Small intestine (tissue), 7 donors: Measurements from ENCODE around the gene ABTB2. TPM values are rescaled to one million over a fixed set of nuclear protein-coding genes. Genes with fewer than 3 reads are reported as not detected.

Experiments
- DNase-seq, 2 donors: peaks; one replicate each; pipeline versions ENCODE4 v3.0.0 to v3.0.0-alpha.2; 2013
- FAIRE-seq: peaks from 2 replicates; lab custom pipeline; 2012; peaks lifted over from hg19 to GRCh38; lab: Jason Lieb, UNC
- H3K27ac ChIP-seq, 3 donors: one replicate each; pipeline ENCODE4 v1.5.1; 2013; ENCODE audit warnings: low read length in 2 of 3, mild to moderate bottlenecking in 2 of 3, control low read depth in 1 of 3, inconsistent platforms in 1 of 3, low read depth in 1 of 3, moderate library complexity in 1 of 3
- H3K27me3 ChIP-seq, 3 donors: one replicate each; pipeline ENCODE4 v1.6.1; 2013; ENCODE audit warnings: low read length in 3 of 3, inconsistent platforms in 1 of 3; ENCODE audit not compliant: control insufficient read depth in 3 of 3, insufficient read depth in 3 of 3
- H3K36me3 ChIP-seq, 3 donors: one replicate each; pipeline ENCODE4 v1.6.1; 2013; ENCODE audit warnings: low read length in 3 of 3, inconsistent platforms in 1 of 3, low read depth in 1 of 3, mild to moderate bottlenecking in 1 of 3, moderate library complexity in 1 of 3; ENCODE audit not compliant: control insufficient read depth in 3 of 3, insufficient read depth in 2 of 3
- H3K4me1 ChIP-seq, 3 donors: one replicate each; pipeline ENCODE4 v1.6.1; 2013; ENCODE audit warnings: low read length in 2 of 3, inconsistent platforms in 1 of 3, low read depth in 1 of 3, mild to moderate bottlenecking in 1 of 3, moderate library complexity in 1 of 3; ENCODE audit not compliant: control insufficient read depth in 3 of 3, insufficient read depth in 2 of 3
- H3K4me3 ChIP-seq, 3 donors: one replicate each; pipeline ENCODE4 v1.5.1; 2013; ENCODE audit warnings: low read length in 3 of 3, control low read depth in 1 of 3, inconsistent platforms in 1 of 3, low read depth in 1 of 3, mild to moderate bottlenecking in 1 of 3, moderate library complexity in 1 of 3
- H3K9me3 ChIP-seq, 2 donors: one replicate each; pipeline ENCODE4 v1.6.1; 2013; ENCODE audit warnings: low read depth in 1 of 2, low read length in 1 of 2; ENCODE audit not compliant: control insufficient read depth in 2 of 2, insufficient read depth in 1 of 2
- WGBS, 3 donors: extraction: QIAGEN DNeasy Blood & Tissue Kit; methylation state at CpG; one replicate each; pipeline ENCODE4 v1.1.7; 2013; 5-methylcytosine and 5-hydroxymethylcytosine counted together
- polyA plus RNA-seq, 4 donors: library from polyadenylated mRNA; stranded (reverse) in 3 of 4; unstranded in 1 of 4; fragments of 200-250 nt in 3 of 4; fragments of 120-200 nt in 1 of 4; gene quantifications; one replicate each; pipeline versions ENCODE4 v1.2.1 to v1.2.3, GENCODE V29; 2013
- donor health status: healthy with polysubstance abuse.
- donor health status: control.
- donor health status: control.
- donor health status: Bipolar disorder and iron deficiency.
- donor health status: healthy.

Gene ABTB2
- polyA plus RNA-seq, 4 donors, result 0.64 to 25.1 (median 13.5) TPM

DNA sequence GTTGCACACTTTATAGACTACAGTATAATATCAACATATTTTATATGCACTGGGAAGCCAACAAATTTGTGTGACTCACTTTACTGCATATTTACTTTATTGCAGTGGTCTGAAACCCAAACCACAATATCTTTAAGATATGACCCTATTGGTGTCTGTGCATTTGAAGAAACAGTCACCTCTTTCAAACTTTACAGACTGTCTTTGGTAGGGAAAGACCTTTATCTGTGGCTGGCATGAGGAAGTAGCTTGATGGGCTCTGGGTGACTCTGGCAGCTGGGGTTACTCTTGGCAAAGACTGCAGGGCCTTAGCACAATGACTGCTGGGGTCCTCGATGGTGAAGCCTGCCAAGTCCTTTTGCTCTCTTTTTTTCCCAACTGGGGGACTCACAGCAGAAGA is 21.3 kb upstream of the ABTB2 start:
- H3K27me3 ChIP-seq, result no peaks in the 10 kb centered on the region
- no peak overlapping the region for H3K4me3 ChIP-seq
- 32 to 55% (median 43%) methylated on average over 1 of the region's 1 CpG for WGBS, 3 donors
- FAIRE-seq (no peak), DNase-seq (no peak)
- no peaks in the 10 kb centered on the region for H3K36me3 ChIP-seq
- H3K9me3 ChIP-seq, result peaks cover 0 to 18% of the 10 kb centered on the region in 2 donors
- no peak overlapping the region for H3K27ac ChIP-seq
- no peaks in the 10 kb centered on the region for H3K4me1 ChIP-seq

GRCh38 chr11:34373727-34374126 is 15.9 kb upstream of the ABTB2 start:
- H3K9me3 ChIP-seq, result peaks cover 0 to 18% of the 10 kb centered on the region in 2 donors
- H3K36me3 ChIP-seq, result no peaks in the 10 kb centered on the region
- H3K4me3 ChIP-seq, result no peak overlapping the region
- no peak for DNase-seq
- no peak for FAIRE-seq
- WGBS, 3 donors, result 81 to 100% (median 81%) methylated on average over 1 of the region's 1 CpG
- no peaks in the 10 kb centered on the region for H3K4me1 ChIP-seq
- no peaks in the 10 kb centered on the region for H3K27me3 ChIP-seq
- no peak overlapping the region for H3K27ac ChIP-seq

DNA sequence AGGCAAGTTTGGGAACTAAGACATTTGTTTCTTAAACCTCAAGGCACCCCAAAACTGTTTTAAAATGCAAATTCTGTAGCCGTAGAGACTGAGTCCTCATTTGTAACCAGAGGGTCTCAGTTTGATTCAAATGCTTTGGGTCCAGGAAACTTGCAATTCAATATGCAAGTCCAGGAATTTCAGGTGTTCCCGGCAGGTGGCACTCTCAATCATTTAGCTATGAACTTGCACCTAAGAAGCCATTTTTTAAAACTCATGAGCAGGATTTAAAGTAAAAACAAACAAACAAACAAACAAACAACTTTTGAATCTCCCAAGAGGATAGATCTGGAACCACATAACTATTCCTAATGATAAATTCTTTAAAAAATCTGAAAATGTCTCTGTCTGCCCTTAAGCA is 8.7 kb upstream of the ABTB2 start:
- 21 to 57% (median 27%) methylated on average over 2 of the region's 2 CpGs for WGBS, 3 donors
- Histone ChIP-seq H3K4me1 (no peaks in the 10 kb centered on the region), H3K4me3 (no peak overlapping the region), H3K36me3 (no peaks in the 10 kb centered on the region), H3K27ac (no peak overlapping the region), H3K27me3 (peaks cover 0 to 4% (median 2%) of the 10 kb centered on the region in 3 donors), H3K9me3 (no peaks in the 10 kb centered on the region)
- DNase-seq (peak; percentile 31 to 52), FAIRE-seq (no peak)

DNA sequence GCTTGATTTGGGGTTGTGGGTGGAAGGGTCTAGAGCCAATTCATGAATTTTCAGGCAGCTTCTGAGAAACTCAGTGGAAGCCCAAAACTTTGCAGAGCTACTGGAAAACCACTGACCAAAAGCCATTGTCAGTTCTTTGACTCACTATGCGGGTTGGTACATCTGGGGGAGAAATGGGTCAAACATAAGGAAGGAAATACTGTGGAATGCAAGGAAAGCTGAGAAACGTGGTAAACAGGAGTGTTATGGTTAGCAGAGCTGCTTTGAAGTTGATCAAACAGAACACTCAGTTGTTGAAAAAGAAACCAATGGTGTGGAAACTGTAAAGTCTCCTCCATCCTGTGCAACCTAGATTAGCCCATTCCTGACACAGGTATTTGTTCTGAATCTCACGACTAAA is 6.3 kb upstream of the ABTB2 start:
- H3K36me3 ChIP-seq, result no peaks in the 10 kb centered on the region
- no peak overlapping the region for H3K4me3 ChIP-seq
- no peaks in the 10 kb centered on the region for H3K4me1 ChIP-seq
- DNase-seq, result no peak
- WGBS, 3 donors, result 54 to 64% (median 63%) methylated on average over 3 of the region's 3 CpGs
- no peak for FAIRE-seq
- no peak overlapping the region for H3K27ac ChIP-seq
- no peaks in the 10 kb centered on the region for H3K9me3 ChIP-seq
- H3K27me3 ChIP-seq, result peaks cover 0 to 4% (median 2%) of the 10 kb centered on the region in 3 donors

DNA sequence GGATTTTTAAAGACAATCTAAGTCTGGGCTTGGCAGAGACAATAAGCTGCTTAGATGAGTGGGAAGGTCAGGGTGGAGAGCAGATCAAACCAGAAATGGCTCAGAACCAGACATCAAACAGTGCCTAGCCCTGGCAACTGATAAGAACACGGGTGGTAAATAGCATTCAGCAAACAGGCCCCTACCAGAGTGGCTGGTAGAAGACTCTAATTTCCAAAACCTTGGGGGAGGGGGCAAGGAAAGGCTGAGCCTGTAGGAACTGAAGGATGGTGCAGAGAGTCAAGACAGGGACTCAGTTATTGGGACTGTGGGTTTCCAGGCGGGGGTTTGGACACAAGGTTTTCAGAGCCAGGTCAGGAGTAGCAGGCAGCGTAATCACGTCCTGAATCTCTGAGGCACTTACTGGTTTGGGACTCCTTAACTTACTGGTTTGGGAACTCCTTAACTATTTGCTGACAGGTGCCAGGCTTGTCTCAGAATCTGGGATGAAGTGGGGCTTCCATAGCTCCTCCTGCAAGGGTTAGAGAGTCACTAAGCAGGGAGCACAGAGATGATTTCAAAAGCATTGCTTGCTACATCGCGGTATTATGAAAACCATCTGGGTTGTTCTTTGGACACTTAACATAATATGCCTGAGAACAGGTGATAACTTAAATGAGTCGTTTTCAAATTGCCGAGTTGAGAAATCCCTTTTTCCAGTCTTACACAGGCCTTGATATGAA is 5.7 kb upstream of the ABTB2 start:
- FAIRE-seq (no peak), DNase-seq (no peak)
- no peaks in the 10 kb centered on the region for H3K9me3 ChIP-seq
- peaks cover 0 to 4% (median 0%) of the 10 kb centered on the region in 3 donors for H3K4me1 ChIP-seq
- no peak overlapping the region for H3K27ac ChIP-seq
- H3K36me3 ChIP-seq, result no peaks in the 10 kb centered on the region
- no peak overlapping the region for H3K4me3 ChIP-seq
- H3K27me3 ChIP-seq, result peaks cover 0 to 4% (median 2%) of the 10 kb centered on the region in 3 donors
- WGBS, 3 donors, result 66 to 76% (median 70%) methylated on average over 8 of the region's 8 CpGs

DNA sequence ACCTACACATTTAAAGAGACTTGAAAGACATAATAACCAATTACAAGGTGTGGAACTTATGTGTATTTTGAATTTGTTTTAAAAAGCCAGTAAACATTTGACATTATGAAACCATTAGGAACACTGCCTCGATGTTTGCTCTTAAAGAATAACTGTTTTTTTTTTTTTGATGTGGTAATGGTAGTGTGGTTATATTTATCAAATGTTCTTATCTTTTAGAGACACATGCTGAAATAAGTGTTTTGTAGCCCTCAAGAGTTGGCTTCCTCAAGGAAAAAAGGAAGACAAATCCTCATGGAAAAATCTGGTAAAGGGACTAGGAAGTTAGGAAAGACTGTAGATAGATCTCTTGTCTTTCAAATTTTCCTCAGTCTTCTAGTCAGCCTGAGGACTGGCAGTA is 2.2 kb upstream of the ABTB2 start:
- no peaks in the 10 kb centered on the region for H3K9me3 ChIP-seq
- H3K4me1 ChIP-seq, result peaks cover 1 to 27% (median 4%) of the 10 kb centered on the region in 3 donors
- no peak for FAIRE-seq
- H3K4me3 ChIP-seq, result no peak overlapping the region
- peaks cover 2 to 20% (median 4%) of the 10 kb centered on the region in 3 donors for H3K27me3 ChIP-seq
- H3K36me3 ChIP-seq, result no peaks in the 10 kb centered on the region
- 10 to 20% (median 16%) methylated on average over 1 of the region's 1 CpG for WGBS, 3 donors
- no peak for DNase-seq
- no peak overlapping the region for H3K27ac ChIP-seq

DNA sequence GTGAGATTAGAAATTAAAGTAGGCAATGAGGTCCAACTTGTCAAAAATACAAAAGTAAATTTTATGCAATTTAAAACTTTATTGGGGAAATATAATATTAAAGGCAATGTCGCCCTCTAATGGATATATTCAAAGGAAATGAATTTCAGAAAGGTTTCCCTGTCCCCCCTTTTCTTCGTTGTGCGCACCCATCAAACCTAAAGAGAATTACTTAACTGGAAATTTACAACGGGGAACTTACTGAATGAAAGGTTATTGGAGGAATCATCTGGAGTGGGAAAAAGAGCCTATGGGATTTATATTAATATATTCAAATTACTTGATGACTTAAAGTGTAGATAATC is 1.7 kb upstream of the ABTB2 start:
- no peaks in the 10 kb centered on the region for H3K9me3 ChIP-seq
- H3K4me3 ChIP-seq, result peak overlapping the region in 1 of 3 donors; percentile 31
- no peak for DNase-seq
- H3K4me1 ChIP-seq, result peaks cover 3 to 27% (median 4%) of the 10 kb centered on the region in 3 donors
- H3K27ac ChIP-seq, result no peak overlapping the region
- no peaks in the 10 kb centered on the region for H3K36me3 ChIP-seq
- 3 to 6% (median 4%) methylated on average over 4 of the region's 4 CpGs for WGBS, 3 donors
- no peak for FAIRE-seq
- peaks cover 2 to 26% (median 4%) of the 10 kb centered on the region in 3 donors for H3K27me3 ChIP-seq

GRCh38 chr11:34358728-34359547 is 1.1 kb upstream of the ABTB2 start:
- Histone ChIP-seq H3K9me3 (no peaks in the 10 kb centered on the region), H3K4me1 (peaks cover 3 to 27% (median 4%) of the 10 kb centered on the region in 3 donors), H3K27me3 (peaks cover 2 to 30% (median 4%) of the 10 kb centered on the region in 3 donors), H3K27ac (peak overlapping the region; percentile 69 to 77 (median 71)), H3K36me3 (no peaks in the 10 kb centered on the region), H3K4me3 (peak overlapping the region in 2 of 3 donors; percentile 31 to 55)
- WGBS, 3 donors, result 0 to 1% (median 1%) methylated on average over 37 to 39 of the region's 39 CpGs
- DNase-seq (peak; percentile 82 to 83), FAIRE-seq (no peak)
